SW 1271 (cell line): ENCODE data around the gene TNS1.

Experiments
- DNase-seq, 2 experiments: peaks; one replicate each; lab custom pipeline; 2025; lab: John Stamatoyannopoulos, UW

TNS1 gene

GRCh38 chr2:217913436-217913835 is 89.4 kb downstream of the TNS1 start:
- no peak for DNase-seq

DNA sequence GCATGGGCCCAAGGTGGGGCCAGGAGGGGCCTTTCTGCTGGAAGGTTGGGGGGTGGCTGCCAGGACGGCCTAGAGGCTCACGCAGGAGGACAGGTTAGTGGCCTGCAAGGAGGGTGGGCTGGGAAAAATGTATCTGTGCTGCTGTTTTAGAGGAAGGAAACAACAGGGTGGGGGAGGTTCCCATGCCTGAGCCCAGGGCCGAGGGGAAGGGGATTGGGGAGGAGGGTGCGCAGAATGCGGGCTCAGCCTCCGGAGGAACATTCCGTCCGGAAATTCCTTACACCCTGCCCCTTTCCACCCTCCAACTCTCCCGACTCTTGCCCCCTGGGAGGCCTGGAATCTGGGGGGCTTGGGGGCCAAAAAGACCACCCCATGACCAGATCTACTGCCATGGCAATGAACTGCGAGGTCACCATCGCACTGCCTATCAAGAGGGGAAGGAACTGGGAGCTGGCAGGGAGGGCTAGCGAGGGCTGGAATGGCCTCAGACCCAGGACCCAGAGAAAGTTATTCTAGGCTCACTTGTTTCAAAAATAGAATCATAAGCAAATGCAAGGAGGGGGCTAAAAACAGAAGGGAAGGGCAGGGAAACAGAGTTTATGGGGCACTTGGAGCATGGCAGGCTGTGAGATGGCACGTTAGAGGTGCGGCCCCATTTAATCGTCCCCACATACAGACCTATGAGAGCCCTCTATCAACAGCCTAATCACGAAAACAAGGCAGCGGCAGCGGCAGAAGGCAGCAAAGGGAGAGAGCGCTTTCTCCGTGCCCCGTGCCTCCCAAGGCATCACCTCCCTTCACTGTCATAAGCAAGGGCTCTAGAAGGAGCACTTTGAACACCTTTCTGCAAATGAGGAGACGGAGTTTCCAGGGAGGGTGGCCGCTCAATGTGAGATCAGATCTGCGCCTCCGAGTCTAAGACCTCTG is 90.4 kb downstream of the TNS1 start:
- no peak for DNase-seq

- DNase-seq = no peak
Observed at GRCh38 chr2:217911283-217912097, 91.3 kb downstream of the TNS1 start.

DNA sequence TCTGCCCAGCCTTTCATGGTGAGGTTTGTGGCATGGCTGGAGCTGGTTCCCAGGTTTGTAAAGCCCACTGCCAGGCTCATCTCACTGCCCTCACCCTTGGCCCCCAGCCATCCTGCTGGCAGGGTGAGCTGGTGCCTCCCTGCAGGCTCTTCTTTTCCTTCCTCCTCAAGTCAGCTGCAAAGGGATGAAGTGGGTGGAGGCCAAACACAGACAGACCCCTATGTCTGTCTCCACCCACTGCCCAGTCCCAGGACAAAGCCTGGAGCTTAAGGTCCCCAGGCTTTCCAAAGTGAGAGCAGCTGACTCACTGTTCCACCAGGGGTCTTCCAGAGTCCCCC is 92.0 kb downstream of the TNS1 start:
- no peak for DNase-seq

- no peak for DNase-seq
Observed at GRCh38 chr2:217909156-217909820, 93.5 kb downstream of the TNS1 start.

DNA sequence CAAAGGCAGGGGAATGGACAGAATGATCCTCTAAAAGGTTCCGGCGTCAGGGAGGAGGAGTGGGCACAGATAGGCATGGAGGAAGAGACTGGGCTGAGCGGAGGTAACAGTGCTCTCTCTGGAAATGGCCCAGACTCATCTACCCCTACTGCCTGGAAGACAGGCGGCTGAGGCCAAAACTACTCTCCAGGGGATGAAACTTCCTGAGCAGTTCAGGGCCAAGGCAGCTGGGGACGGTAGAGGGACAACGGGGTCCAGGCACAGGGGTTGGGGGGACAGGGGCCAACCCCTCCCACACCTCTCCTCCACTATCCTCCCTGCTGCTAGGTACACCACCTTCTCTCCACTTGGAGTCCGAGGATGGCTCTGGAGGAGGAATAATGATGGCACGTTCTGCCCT is 94.3 kb downstream of the TNS1 start:
- no peak for DNase-seq

GRCh38 chr2:217907266-217907665 is 95.5 kb downstream of the TNS1 start:
- no peak for DNase-seq

DNA sequence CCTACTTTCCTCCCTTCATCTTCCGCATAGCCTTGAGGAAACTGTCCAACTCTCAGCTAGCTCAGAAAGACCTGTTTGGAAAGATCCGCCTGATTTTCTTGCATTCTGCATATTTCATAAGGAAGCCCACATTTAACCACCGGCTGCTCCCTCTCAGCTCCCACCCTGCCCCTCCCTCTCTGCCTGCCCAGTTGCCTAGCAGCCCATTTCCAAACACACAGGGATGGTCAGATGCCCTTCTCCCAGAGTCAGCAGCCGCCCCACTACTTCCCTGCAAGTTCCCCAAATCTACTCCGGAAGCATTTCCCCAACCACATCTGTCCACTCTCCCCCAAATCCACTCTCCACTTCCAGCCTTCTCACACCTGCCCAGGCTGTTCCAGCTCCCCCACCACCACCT is 96.0 kb downstream of the TNS1 start:
- DNase-seq = no peak

GRCh38 chr2:217905896-217906295 is 96.9 kb downstream of the TNS1 start:
- no peak for DNase-seq

DNA sequence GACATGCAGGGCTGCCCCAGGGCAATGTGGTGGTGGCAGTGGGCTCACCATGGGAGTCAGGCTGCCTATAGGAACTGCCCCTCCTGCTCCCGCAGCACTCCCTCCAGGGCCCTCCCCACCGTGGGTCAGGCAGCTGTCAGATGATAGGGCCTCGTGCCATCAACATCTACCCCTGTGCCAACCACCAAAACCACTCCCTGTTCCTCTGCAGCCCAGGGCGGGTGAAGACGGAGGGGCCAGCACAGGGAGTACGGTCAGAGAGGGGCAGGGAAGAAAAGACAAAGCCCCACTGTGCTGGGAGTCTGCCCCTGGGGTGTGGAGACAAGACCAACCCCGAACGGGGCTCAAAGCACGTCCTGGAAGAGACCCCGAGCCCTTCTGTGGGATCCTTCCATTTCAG is 97.4 kb downstream of the TNS1 start:
- DNase-seq = no peak

GRCh38 chr2:217904614-217904965 is 98.2 kb downstream of the TNS1 start:
- DNase-seq = no peak

DNA sequence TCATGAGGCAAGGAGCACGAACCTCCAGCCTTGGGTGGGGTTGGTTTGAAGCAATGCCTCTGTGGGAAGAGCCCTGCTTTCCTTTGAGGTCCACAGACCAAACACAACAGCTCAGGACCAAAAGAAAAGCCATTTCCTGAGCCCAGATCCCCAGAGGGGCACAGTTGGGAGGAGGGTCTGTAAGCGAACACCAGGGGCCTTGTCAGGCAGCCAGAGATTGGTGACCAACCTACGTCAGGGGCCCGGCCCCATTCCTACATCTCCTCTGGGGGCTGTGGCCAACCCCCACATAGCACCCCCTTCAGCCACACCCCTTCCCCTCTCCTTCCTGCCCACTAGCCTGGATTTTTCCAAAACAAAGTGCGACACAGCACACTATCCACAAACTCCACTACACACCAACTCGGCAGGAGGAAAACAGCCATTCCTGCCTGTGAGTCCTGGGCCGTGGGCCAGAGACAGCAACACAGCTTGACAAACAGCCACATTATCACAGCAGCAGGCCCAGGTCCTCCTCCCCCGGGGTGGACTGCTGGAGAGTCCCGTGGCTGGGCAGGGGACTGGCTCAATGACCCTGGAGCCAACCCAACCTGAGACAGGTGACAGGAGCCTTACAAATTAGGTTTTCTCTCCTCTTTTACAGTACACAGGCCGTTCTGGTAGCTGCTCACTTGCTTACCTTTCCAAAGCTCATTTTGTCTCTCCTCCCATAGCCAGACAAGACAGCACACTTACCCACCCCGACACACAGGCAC is 98.8 kb downstream of the TNS1 start:
- no peak for DNase-seq

GRCh38 chr2:217903142-217903858 is 99.5 kb downstream of the TNS1 start:
- no peak for DNase-seq

GRCh38 chr2:217902379-217903141 is 100.2 kb downstream of the TNS1 start:
- no peak for DNase-seq

DNA sequence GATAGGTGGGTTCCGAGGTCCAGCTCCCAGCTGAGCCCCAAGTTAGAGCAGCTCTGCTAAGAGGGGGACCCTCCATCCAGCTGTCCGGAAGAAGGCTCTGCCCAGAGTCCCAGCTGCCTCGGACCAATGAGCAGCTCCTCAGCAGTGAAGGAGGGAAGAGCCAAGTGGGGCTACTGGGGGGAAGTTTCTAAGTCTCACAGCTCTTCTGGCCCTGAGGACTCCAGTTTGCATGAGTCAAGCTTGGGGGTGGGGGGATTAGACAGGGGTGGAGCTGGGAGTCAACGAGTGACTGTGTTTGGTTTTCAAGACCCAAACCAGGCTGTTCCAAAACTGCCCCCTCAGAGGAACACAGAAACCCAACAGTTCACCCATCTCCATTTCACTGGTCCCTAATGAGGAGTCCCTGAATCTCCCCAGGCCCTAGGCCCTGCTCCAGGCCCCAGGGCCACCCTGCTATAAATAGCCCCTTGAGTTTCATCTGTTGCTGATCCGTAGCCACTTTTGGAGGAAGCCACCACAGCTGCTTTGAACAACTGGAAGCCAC is 100.9 kb downstream of the TNS1 start:
- no peak for DNase-seq

- DNase-seq = no peak
Observed at GRCh38 chr2:217901400-217901799, 101.4 kb downstream of the TNS1 start.

- DNase-seq = no peak
Observed at GRCh38 chr2:217900780-217901360, 101.9 kb downstream of the TNS1 start.

- DNase-seq = no peak
Observed at GRCh38 chr2:217900010-217900779, 102.6 kb downstream of the TNS1 start.
